ENCODE results near the gene MAT2A. TPM values are rescaled to one million over a fixed set of nuclear protein-coding genes. Genes with fewer than 3 reads are reported as not detected.

The MAT2A gene
- 523 to 615 TPM (median 601 TPM) in 5 replicates for total RNA-seq (2022; extraction: Qiagen RNA extraction)

DNA sequence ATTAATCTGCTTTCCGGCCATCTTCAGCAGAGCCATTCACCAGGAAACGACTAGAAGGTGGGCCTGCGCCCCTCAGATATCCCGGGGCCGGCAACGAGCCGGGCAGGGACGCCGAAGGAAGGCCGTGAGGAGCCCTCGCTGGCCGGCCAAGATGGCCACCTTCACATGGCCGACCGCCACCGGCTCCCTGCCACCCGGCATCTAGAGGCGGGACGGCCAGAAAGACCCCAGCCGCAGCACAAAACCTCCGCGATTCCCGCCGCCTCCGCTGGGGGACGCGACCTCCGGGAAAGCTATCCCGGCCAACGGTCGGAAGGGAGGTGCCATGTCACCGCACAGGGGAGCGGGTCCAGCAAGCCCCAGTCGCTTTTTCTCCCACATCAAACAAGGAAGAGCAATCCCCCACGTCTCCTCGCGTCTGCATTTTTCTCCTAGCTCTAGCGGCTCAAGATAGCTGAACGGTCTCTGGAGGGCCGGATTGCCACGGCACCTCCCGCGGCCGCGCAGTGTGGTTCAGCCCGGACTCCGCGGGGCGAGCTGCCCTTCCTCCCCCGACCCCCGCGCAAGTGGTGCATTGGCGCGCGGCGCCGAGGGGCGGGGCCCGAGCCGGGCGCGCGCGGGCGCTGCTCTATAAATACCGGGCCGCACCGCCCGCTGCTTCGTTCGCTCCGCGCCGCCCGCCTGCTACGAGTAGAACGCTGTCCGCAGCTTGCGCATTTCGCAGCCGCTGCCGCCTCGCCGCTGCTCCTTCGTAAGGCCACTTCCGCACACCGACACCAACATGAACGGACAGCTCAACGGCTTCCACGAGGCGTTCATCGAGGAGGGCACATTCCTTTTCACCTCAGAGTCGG, at the start of gene MAT2A:
Gene MAT2A, plus strand, starts transcription at position 662 of the 854 bp plus-strand sequence. Its CDS starts 120 bp downstream, at position 782.

DNA sequence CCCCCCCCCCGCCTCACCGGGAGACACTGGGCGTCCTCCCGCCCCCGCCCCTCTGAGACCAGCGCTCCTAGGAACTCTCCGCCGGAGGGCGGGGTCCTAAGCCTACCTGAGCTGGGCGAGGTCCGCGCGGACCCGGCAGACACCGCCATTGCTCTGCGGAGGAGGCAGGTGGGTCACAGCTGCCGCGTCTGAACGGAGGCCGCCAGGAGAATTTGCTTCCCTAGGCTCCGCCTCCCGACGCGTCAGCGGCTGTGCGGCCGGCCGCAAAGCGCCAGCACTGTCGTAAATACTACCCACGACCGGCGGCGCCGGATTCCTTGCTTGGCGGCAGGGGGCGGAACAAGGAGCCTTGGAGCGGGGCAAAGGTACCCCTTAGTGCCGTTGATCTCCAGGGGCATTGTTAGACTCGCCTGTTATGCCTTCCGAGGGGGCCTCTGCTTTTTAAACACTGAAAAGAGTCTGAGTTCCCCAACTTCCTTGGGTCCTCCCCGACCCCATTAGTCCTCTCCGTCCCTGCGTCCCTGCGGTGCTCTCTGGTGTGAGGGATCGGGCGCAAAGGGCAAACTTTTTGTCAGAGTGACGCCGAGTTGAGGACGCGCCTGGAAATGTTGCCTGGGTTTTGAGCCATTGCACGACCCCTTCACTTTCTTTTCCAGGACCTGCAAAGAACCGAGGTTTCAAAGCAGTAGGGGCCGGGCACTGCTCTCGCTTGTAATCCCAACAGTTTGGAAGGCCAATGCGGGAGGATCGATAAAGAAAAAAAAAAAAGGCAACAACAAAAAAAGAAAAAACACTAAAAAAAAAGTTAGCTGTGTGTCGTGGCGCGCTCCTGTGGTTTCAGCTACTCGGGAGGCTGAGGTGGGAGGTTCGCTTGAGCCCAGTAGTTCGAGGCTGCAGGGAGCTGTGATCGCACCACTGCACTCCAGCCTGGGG, 22.6 kb downstream of the MAT2A start, which contains the start of gene GGCX:
Gene GGCX, minus strand, starts transcription at position 214 of the 933 bp plus-strand sequence. Its CDS starts 65 bp downstream, at position 149.

DNA sequence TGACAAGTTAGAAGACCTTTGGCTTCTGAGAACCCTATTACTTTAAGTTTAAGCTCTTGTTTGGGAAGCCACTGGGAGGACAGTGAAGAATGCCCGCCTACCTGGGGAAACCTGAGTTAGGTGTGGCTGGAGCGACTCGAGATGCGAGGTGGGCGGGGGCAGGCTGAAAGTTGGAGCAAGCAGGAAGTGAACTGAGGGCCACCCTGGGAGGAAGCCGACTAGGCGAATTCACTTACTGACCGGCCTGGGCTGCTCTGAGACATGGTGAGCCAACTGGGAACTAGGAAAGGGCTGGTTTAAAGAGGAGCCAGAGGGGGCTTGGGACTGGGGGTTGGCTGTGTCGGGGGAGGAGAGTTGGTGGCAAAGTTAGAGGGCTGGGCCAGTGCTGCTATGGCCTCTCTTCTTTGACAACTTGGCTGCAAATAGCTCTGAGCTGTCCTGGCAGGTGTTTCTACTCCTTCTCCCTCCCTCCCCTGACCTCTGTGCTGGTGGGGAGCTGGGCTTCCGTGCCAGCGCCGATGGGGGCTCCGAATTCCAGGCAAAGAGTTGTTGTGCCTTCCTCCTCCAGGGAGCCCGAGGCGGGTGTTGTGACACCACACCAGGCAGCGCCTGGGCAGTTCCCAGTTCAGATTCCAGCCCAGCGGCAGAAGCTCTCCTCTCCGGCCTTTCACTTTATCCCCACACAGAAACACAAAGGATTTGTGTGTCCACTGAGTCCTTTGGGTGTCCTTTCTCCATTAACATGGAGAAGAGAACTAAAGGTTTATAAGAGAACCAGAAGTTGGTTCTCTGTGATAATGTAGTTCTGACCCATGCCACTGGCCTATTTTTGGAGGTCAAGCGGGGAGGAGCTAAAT, 38.6 kb downstream of the MAT2A start, which contains the start of gene VAMP8:
Gene VAMP8, plus strand, starts transcription at position 201 of the 857 bp plus-strand sequence. Its CDS starts 61 bp downstream, at position 262.

DNA sequence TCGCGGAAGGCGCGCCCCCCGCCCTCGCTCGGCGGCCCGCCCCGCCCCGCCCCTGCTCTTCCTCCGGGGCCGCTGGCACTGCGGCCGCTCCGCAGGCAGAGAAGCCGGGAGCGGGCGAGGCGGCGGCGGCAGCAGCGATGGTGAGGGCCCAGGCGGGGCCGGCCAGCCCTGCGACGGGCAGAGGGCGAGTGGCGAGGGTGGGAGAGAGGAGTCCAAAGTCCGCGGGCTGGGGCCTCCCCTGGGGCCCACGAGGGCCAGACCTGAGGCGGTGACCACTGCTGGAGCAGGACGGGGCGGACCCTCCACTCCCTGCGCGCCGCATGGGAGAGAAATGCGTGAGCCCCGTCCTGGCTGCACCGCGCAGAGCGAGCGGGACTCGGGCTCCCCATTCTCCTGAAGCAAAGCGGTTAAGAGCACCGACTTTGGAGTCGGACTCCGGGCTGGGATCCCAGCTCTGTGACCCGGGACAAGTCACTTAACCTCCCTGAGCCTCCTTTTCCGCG, 45.4 kb downstream of the MAT2A start, which contains the start of gene VAMP5:
Gene VAMP5, plus strand, starts transcription at position 78 of the 503 bp plus-strand sequence. Its CDS starts 60 bp downstream, at position 138.

Other genes with a start within 250 kb of the MAT2A start
- 89.8 to 121 TPM (median 114 TPM) in 5 replicates for gene TGOLN2, start 211.2 kb upstream of the MAT2A start, total RNA-seq (2022; extraction: Qiagen RNA extraction)
- gene RETSAT, start 184.6 kb upstream of the MAT2A start, total RNA-seq (2022; extraction: Qiagen RNA extraction) = 47.8 to 57.1 TPM (median 51.4 TPM) in 5 replicates
- gene ELMOD3, start 184.4 kb upstream of the MAT2A start, total RNA-seq (2022; extraction: Qiagen RNA extraction) = 10.2 to 10.8 TPM (median 10.5 TPM) in 5 replicates
- gene CAPG, start 128.8 kb upstream of the MAT2A start, total RNA-seq (2022; extraction: Qiagen RNA extraction) = 90.5 to 114 TPM (median 92.1 TPM) in 5 replicates
- 0.66 to 1.1 TPM (median 0.98 TPM) in 5 replicates for gene SH2D6, start 120.5 kb upstream of the MAT2A start, total RNA-seq (2022; extraction: Qiagen RNA extraction)
- 38.3 to 43.4 TPM (median 41.7 TPM) in 5 replicates for gene GGCX, start 22.3 kb downstream of the MAT2A start, total RNA-seq (2022; extraction: Qiagen RNA extraction)
- gene VAMP8, start 38.4 kb downstream of the MAT2A start, total RNA-seq (2022; extraction: Qiagen RNA extraction) = 13.9 to 21.4 TPM (median 15.6 TPM) in 5 replicates
- 0.13 to 0.15 TPM (median 0.14 TPM) in 3 of 5 replicates, not detected in the others for gene VAMP5, start 45.3 kb downstream of the MAT2A start, total RNA-seq (2022; extraction: Qiagen RNA extraction)
- 163 to 193 TPM (median 170 TPM) in 5 replicates for gene RNF181, start 56.6 kb downstream of the MAT2A start, total RNA-seq (2022; extraction: Qiagen RNA extraction)
- 11.7 to 15.9 TPM (median 14.8 TPM) in 5 replicates for gene TMEM150A, start 63.5 kb downstream of the MAT2A start, total RNA-seq (2022; extraction: Qiagen RNA extraction)
- gene C2orf68, start 72.9 kb downstream of the MAT2A start, total RNA-seq (2022; extraction: Qiagen RNA extraction) = 22.1 to 26.2 TPM (median 24.1 TPM) in 5 replicates
- 70.9 to 76.6 TPM (median 73.4 TPM) in 5 replicates for gene USP39, start 77.0 kb downstream of the MAT2A start, total RNA-seq (2022; extraction: Qiagen RNA extraction)
- 0.09 to 0.22 TPM (median 0.16 TPM) in 4 of 5 replicates, not detected in the other for gene SFTPB, start 129.0 kb downstream of the MAT2A start, total RNA-seq (2022; extraction: Qiagen RNA extraction)
- gene GNLY, start 155.2 kb downstream of the MAT2A start, total RNA-seq (2022; extraction: Qiagen RNA extraction) = 0.21 to 0.44 TPM (median 0.30 TPM) in 5 replicates
- 14.5 to 19.7 TPM (median 17.9 TPM) in 5 replicates for gene ATOH8, start 214.8 kb downstream of the MAT2A start, total RNA-seq (2022; extraction: Qiagen RNA extraction)